A549 (cell line): ENCODE results near the gene GIMAP4. TPM values are rescaled to one million over a fixed set of nuclear protein-coding genes. Genes with fewer than 3 reads are reported as not detected.
"Not testable (repeated sequence)": the region's sequence is repeated elsewhere in the genome, so short reads cannot be mapped to it uniquely, and the experiment has no call there.

ENCODE experiments used
- ATAC-seq, 2 experiments: fragments of 200-7000 bp in 1 of 2; fragments of >200 bp in 1 of 2; cut with Nextera tagmentation in 1 of 2; cut with Tn5 transposase in 1 of 2; 3 replicates each; pipeline versions ENCODE4 v1.8.0 to v1.9.1; 2018 to 2020; ENCODE audit warnings: mild to moderate bottlenecking in 1 of 2, moderate library complexity in 1 of 2
- CTCF ChIA-PET: fragments of 300-600 bp; sonication (Branson Sonifier 250); formaldehyde crosslinking; extraction: SDS; loops from one replicate; lab custom pipeline; 2021; ENCODE audit warnings: antibody characterized with exemption, inconsistent platforms; lab: Yijun Ruan, JAX
- POLR2A ChIA-PET: fragments of 350-600 bp; formaldehyde crosslinking; extraction: SDS; loops from one replicate; lab custom pipeline; 2021; ENCODE audit warnings: antibody characterized with exemption, inconsistent platforms; lab: Yijun Ruan, JAX
- DNase-seq, 2 experiments: peaks; one replicate each; pipeline versions ENCODE4 v3.0.0 to v3.0.0-alpha.2; 2011 to 2016; ENCODE audit warnings: low read depth in 1 of 2, low spot score in 1 of 2
- FAIRE-seq: peaks from 2 replicates; lab custom pipeline; 2011; peaks lifted over from hg19 to GRCh38; lab: Jason Lieb, UNC
- H3K27ac ChIP-seq, 2 experiments: fragments of >200 bp; sonication (Bioruptor Twin); formaldehyde crosslinking; 3 replicates each; pipeline ENCODE4 v1.5.1; 2016 to 2017
- H3K4me1 ChIP-seq: fragments of >200 bp; sonication (Bioruptor Twin); formaldehyde crosslinking; 3 replicates; pipeline ENCODE4 v1.6.1; 2016
- H3K4me2 ChIP-seq: fragments of >200 bp; sonication (Bioruptor Twin); formaldehyde crosslinking; 3 replicates; pipeline ENCODE4 v1.6.1; 2016
- H3K4me3 ChIP-seq: fragments of >200 bp; sonication (Bioruptor Twin); formaldehyde crosslinking; 3 replicates; pipeline ENCODE4 v1.5.1; 2016
- H3K9me3 ChIP-seq: fragments of >200 bp; sonication (Bioruptor Twin); formaldehyde crosslinking; 3 replicates; pipeline ENCODE4 v1.6.1; 2016
- CBX8 ChIP-seq: fragments of 200-600 bp; sonication (generic); IDR thresholded peaks from 2 replicates; pipeline ENCODE4 v1.6.1; 2016
- CHD2 ChIP-seq: fragments of 150-350 bp; IDR thresholded peaks from 2 replicates; pipeline ENCODE4 v1.6.1; 2014; ENCODE audit warnings: low read length; ENCODE audit not compliant: partially characterized antibody
- EHF ChIP-seq: fragments of 250-450 bp; sonication (Bioruptor Pico); IDR thresholded peaks from 2 replicates; pipeline ENCODE4 v1.5.0; 2020; ENCODE audit warnings: mild to moderate bottlenecking
- EP300 ChIP-seq, 2 experiments: fragments of >200 bp; sonication (Bioruptor Twin); formaldehyde crosslinking; IDR thresholded peaks; 2 replicates in 1 of 2; 3 replicates in 1 of 2; pipeline ENCODE4 v1.6.1; 2016 to 2017
- ESRRA ChIP-seq: fragments of 150-350 bp; IDR thresholded peaks from 2 replicates; pipeline ENCODE4 v1.6.1; 2014; ENCODE audit warnings: mild to moderate bottlenecking, low read length, borderline replicate concordance
- FOSB ChIP-seq: fragments of 250-450 bp; sonication (Bioruptor Pico); IDR thresholded peaks from 2 replicates; pipeline ENCODE4 v1.5.0; 2020; ENCODE audit warnings: mild to moderate bottlenecking, moderate library complexity
- FOSL2 ChIP-seq, 2 experiments: fragments of 450-650 bp in 1 of 2; fragments of >200 bp in 1 of 2; sonication (Bioruptor Twin) in 1 of 2; formaldehyde crosslinking; IDR thresholded peaks; 2 replicates each; pipeline versions ENCODE4 v1.5.0 to v1.6.1; 2016 to 2020; ENCODE audit warnings: mild to moderate bottlenecking in 1 of 2, moderate library complexity in 1 of 2
- GATA3 ChIP-seq: IDR thresholded peaks from 2 replicates; pipeline ENCODE4 v1.6.1; 2012; ENCODE audit warnings: borderline replicate concordance
- HES2 ChIP-seq: fragments of >200 bp; sonication (Bioruptor Twin); formaldehyde crosslinking; IDR thresholded peaks from 2 replicates; pipeline ENCODE4 v1.6.1; 2016
- HOXA7 ChIP-seq: fragments of 250-450 bp; sonication (Bioruptor Pico); IDR thresholded peaks from 2 replicates; pipeline ENCODE4 v1.5.0; 2020; ENCODE audit warnings: mild to moderate bottlenecking, moderate library complexity
- HOXB13 ChIP-seq: fragments of 250-450 bp; sonication (Bioruptor Pico); IDR thresholded peaks from 2 replicates; pipeline ENCODE4 v1.5.0; 2020; ENCODE audit warnings: low read depth, mild to moderate bottlenecking, moderate library complexity
- HOXB5 ChIP-seq: fragments of 250-450 bp; sonication (Bioruptor Pico); IDR thresholded peaks from 2 replicates; pipeline ENCODE4 v1.5.0; 2020; ENCODE audit warnings: mild to moderate bottlenecking, moderate library complexity
- JUN ChIP-seq, 2 experiments: fragments of >200 bp; sonication (Bioruptor Twin); formaldehyde crosslinking; IDR thresholded peaks; 2 replicates in 1 of 2; 3 replicates in 1 of 2; pipeline ENCODE4 v1.6.1; 2016 to 2017
- JUNB ChIP-seq: fragments of >200 bp; sonication (Bioruptor Twin); formaldehyde crosslinking; IDR thresholded peaks from 2 replicates; pipeline ENCODE4 v1.6.1; 2016
- KDM5A ChIP-seq: fragments of 200-600 bp; sonication (generic); IDR thresholded peaks from 2 replicates; pipeline ENCODE4 v1.6.1; 2016; ENCODE audit warnings: antibody characterized with exemption, mild to moderate bottlenecking
- MAFK ChIP-seq: fragments of 450-650 bp; IDR thresholded peaks from 2 replicates; pipeline ENCODE4 v1.6.1; 2014; ENCODE audit not compliant: partially characterized antibody
- MAZ ChIP-seq: fragments of 150-350 bp; IDR thresholded peaks from 2 replicates; pipeline ENCODE4 v1.6.1; 2014; ENCODE audit warnings: antibody characterized with exemption, low read depth, low read length, borderline replicate concordance
- NR3C1 ChIP-seq: fragments of >200 bp; sonication (Bioruptor Twin); formaldehyde crosslinking; IDR thresholded peaks from 3 replicates; pipeline ENCODE4 v1.6.1; 2017
- PHF8 ChIP-seq: fragments of 200-600 bp; sonication (generic); IDR thresholded peaks from 2 replicates; pipeline ENCODE4 v1.6.1; 2016; ENCODE audit warnings: low read depth, mild to moderate bottlenecking, antibody characterized with exemption, moderate library complexity, borderline replicate concordance
- RAD21 ChIP-seq, 2 experiments: fragments of >200 bp in 1 of 2; sonication (Bioruptor Twin) in 1 of 2; formaldehyde crosslinking in 1 of 2; IDR thresholded peaks in 1 of 2; conservative IDR thresholded peaks in 1 of 2; 2 replicates in 1 of 2; 3 replicates in 1 of 2; pipeline ENCODE4 v1.6.1; 2012 to 2018; ENCODE audit warnings: inconsistent platforms in 1 of 2
- RCOR1 ChIP-seq: fragments of 150-350 bp; IDR thresholded peaks from 2 replicates; pipeline ENCODE4 v1.6.1; 2014; ENCODE audit warnings: antibody characterized with exemption, low read length, low read depth
- RNF2 ChIP-seq: fragments of 200-600 bp; sonication (generic); IDR thresholded peaks from 2 replicates; pipeline ENCODE4 v1.6.1; 2016; ENCODE audit warnings: low read depth, mild to moderate bottlenecking, antibody characterized with exemption, moderate library complexity, borderline replicate concordance
- SMC3 ChIP-seq: fragments of >200 bp; sonication (Bioruptor Twin); formaldehyde crosslinking; IDR thresholded peaks from 3 replicates; pipeline ENCODE4 v1.6.1; 2018; ENCODE audit warnings: inconsistent platforms
- TFCP2L1 ChIP-seq: fragments of 250-450 bp; sonication (Bioruptor Pico); IDR thresholded peaks from 2 replicates; pipeline ENCODE4 v1.5.0; 2021; ENCODE audit warnings: mild to moderate bottlenecking
- ZNF302 ChIP-seq: fragments of 250-450 bp; sonication (Bioruptor Pico); IDR thresholded peaks from 2 replicates; pipeline ENCODE4 v1.9.0; 2021; ENCODE audit warnings: inconsistent platforms, mild to moderate bottlenecking, moderate library complexity
- ZSCAN20 ChIP-seq: fragments of 250-450 bp; sonication (Bioruptor Pico); IDR thresholded peaks from 2 replicates; pipeline ENCODE4 v1.8.0; 2022; ENCODE audit warnings: mild to moderate bottlenecking, moderate library complexity
- WGBS: methylation state at CpG from one replicate; pipeline ENCODE4 v1.1.6; 2017; ENCODE audit errors: missing lambda C conversion rate; 5-methylcytosine and 5-hydroxymethylcytosine counted together
- polyA plus RNA-seq, 4 experiments: library from polyadenylated mRNA; depleted of rRNA in 3 of 4; stranded (reverse); fragments of >200 nt; fragmentation: RNase III in 1 of 4; extraction: RNeasy Plus Mini Kit Qiagen cat#74134 plus additional on column Dnase treatment in 1 of 4; gene quantifications; 2 replicates in 3 of 4; 3 replicates in 1 of 4; pipeline ENCODE4 v1.2.3, GENCODE V29; 2011 to 2017
- TF ChIP-seq, protein P1 (sequence below): fragments of 250-450 bp; sonication (Bioruptor Pico); IDR thresholded peaks from 2 replicates; pipeline ENCODE4 v1.5.0; 2021; ENCODE audit warnings: mild to moderate bottlenecking, moderate library complexity, borderline replicate concordance
- TF ChIP-seq, protein P2 (sequence below): fragments of >200 bp; sonication (Bioruptor Twin); formaldehyde crosslinking; IDR thresholded peaks from 3 replicates; pipeline ENCODE4 v1.6.1; 2016

GIMAP4 gene
- polyA plus RNA-seq, 2 of the 4 experiments (the other 2 are of a cell fraction), result not detected

GRCh38 chr7:150520145-150520544 lies 47.0 kb upstream of the GIMAP4 start:
- FAIRE-seq, result no peak
- ChIA-PET POLR2A (no interaction called here), CTCF (no interaction called here)
- Histone ChIP-seq H3K9me3 (no peaks in the 10 kb centered on the region), H3K27ac (no peak overlapping the region), H3K4me1 (no peaks in the 10 kb centered on the region), H3K4me3 (no peak overlapping the region), H3K4me2 (no peak overlapping the region)
- ATAC-seq, result no peak
- WGBS, result 19% methylated on average over 8 of the region's 8 CpGs
- TF ChIP-seq PHF8, result no peak
- no peak for TF ChIP-seq ZSCAN20 (CRISPR knock-in tag)
- no peak for TF ChIP-seq TFCP2L1 (CRISPR knock-in tag)
- TF ChIP-seq, protein P1, sequence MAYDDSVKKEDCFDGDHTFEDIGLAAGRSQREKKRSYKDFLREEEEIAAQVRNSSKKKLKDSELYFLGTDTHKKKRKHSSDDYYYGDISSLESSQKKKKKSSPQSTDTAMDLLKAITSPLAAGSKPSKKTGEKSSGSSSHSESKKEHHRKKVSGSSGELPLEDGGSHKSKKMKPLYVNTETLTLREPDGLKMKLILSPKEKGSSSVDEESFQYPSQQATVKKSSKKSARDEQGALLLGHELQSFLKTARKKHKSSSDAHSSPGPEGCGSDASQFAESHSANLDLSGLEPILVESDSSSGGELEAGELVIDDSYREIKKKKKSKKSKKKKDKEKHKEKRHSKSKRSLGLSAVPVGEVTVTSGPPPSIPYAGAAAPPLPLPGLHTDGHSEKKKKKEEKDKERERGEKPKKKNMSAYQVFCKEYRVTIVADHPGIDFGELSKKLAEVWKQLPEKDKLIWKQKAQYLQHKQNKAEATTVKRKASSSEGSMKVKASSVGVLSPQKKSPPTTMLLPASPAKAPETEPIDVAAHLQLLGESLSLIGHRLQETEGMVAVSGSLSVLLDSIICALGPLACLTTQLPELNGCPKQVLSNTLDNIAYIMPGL, result no peak
- TF ChIP-seq GATA3, result no peak
- TF ChIP-seq, protein P2, sequence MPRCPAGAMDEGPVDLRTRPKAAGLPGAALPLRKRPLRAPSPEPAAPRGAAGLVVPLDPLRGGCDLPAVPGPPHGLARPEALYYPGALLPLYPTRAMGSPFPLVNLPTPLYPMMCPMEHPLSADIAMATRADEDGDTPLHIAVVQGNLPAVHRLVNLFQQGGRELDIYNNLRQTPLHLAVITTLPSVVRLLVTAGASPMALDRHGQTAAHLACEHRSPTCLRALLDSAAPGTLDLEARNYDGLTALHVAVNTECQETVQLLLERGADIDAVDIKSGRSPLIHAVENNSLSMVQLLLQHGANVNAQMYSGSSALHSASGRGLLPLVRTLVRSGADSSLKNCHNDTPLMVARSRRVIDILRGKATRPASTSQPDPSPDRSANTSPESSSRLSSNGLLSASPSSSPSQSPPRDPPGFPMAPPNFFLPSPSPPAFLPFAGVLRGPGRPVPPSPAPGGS, result no peak
- no peak for TF ChIP-seq NR3C1
- TF ChIP-seq FOSB (CRISPR knock-in tag), result no peak
- no peak for TF ChIP-seq JUN (IDR thresholded peaks at IDR 0.05)
- TF ChIP-seq ESRRA, result no peak
- TF ChIP-seq CBX8, result no peak
- no peak for TF ChIP-seq HOXA7
- no peak for TF ChIP-seq HES2
- no peak for TF ChIP-seq RAD21 (conservative IDR thresholded peaks at IDR 0.05 in 1 of 2, IDR thresholded peaks at IDR 0.05 in 1 of 2)
- TF ChIP-seq RNF2, result no peak
- TF ChIP-seq MAFK, result no peak
- no peak for TF ChIP-seq HOXB5
- TF ChIP-seq EP300 (IDR thresholded peaks at IDR 0.05), result no peak
- TF ChIP-seq HOXB13 (CRISPR knock-in tag), result no peak
- DNase-seq, result no peak

DNA sequence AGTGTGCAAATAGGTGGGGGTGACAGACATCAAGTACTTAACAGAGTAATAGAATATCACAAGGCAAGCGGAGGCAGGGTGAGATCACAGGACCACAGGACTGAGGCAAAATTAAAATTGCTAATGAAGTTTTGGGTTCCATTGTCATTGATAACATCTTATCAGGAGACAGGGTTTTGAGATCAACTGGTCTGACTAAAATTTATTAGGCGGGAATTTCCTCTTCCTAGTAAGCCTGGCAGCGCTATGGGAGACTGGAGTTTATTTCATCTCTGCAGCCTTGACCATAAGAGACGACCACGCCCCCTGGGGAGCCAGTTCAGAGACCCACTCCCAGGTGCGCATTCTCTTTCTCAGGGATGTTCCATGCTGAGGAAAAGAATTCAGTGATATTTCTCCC lies 44.3 kb upstream of the GIMAP4 start:
- H3K27ac ChIP-seq, H3K4me1 ChIP-seq, DNase-seq, H3K4me3 ChIP-seq, ATAC-seq, H3K9me3 ChIP-seq, FAIRE-seq, CTCF ChIA-PET, H3K4me2 ChIP-seq, POLR2A ChIA-PET: not testable (repeated sequence)
- WGBS, result 17% methylated on average over 6 of the region's 6 CpGs

GRCh38 chr7:150524018-150524417 lies 43.2 kb upstream of the GIMAP4 start:
- DNase-seq (no peak), FAIRE-seq (no peak), ATAC-seq (no peak)
- TF ChIP-seq EHF (CRISPR knock-in tag), result no peak
- TF ChIP-seq, protein P1, result no peak
- no peak for TF ChIP-seq RCOR1
- no peak for TF ChIP-seq SMC3
- no peak for TF ChIP-seq JUNB
- TF ChIP-seq FOSL2 (IDR thresholded peaks at IDR 0.05), result no peak
- TF ChIP-seq FOSL2 (CRISPR knock-in tag; IDR thresholded peaks at IDR 0.05), result no peak
- TF ChIP-seq MAZ, result no peak
- TF ChIP-seq ZNF302, result no peak
- no peak for TF ChIP-seq KDM5A
- no peak for TF ChIP-seq CHD2
- Histone ChIP-seq H3K9me3 (no peaks in the 10 kb centered on the region), H3K4me1 (no peaks in the 10 kb centered on the region), H3K27ac (no peak overlapping the region), H3K4me2 (no peak overlapping the region), H3K4me3 (no peak overlapping the region)
- CTCF ChIA-PET, result no interaction called here
- POLR2A ChIA-PET, result no interaction called here
- WGBS, result 0% methylated on average over 2 of the region's 2 CpGs
